Kidney capillary endothelial cell (primary cell): ENCODE data around the gene METTL27.
"Not testable (repeated sequence)": the region's sequence is repeated elsewhere in the genome, so short reads cannot be mapped to it uniquely, and the experiment has no call there.

ENCODE experiments used
- DNase-seq: peaks from one replicate; pipeline ENCODE4 v3.0.0-alpha.2; 2018; ENCODE audit warnings: low spot score

METTL27 gene

GRCh38 chr7:73838642-73839041 lies 3.7 kb downstream of the METTL27 start:
- no peak for DNase-seq

- DNase-seq: not testable (repeated sequence)
These were observed 5.1 kb downstream of the METTL27 start for GRCh38 chr7:73837167-73837566.

GRCh38 chr7:73834626-73835191 lies 7.6 kb downstream of the METTL27 start:
- DNase-seq: no peak

- DNase-seq: no peak
These were observed 8.9 kb downstream of the METTL27 start for GRCh38 chr7:73833251-73833919.

- DNase-seq: no peak
These were observed 9.5 kb downstream of the METTL27 start for GRCh38 chr7:73832806-73833205.

GRCh38 chr7:73831834-73832651 lies 10.3 kb downstream of the METTL27 start:
- DNase-seq: no peak

- no peak for DNase-seq
These were observed 10.8 kb downstream of the METTL27 start for GRCh38 chr7:73831584-73831833.

- no peak for DNase-seq
These were observed 11.4 kb downstream of the METTL27 start, which contains the start of gene CLDN4 for GRCh38 chr7:73830681-73831583. TSS of gene CLDN4 (plus strand) at chr7:73830996. CDS start at chr7:73831202, 206 bp downstream.

- no peak for DNase-seq
These were observed 12.2 kb downstream of the METTL27 start for GRCh38 chr7:73829921-73830680.

- DNase-seq: no peak
These were observed 12.8 kb downstream of the METTL27 start for GRCh38 chr7:73829505-73829904.

GRCh38 chr7:73828972-73829371 lies 13.3 kb downstream of the METTL27 start:
- no peak for DNase-seq

- peak; percentile 50 for DNase-seq
These were observed 14.1 kb downstream of the METTL27 start for GRCh38 chr7:73828107-73828803.

GRCh38 chr7:73827567-73828106 lies 14.7 kb downstream of the METTL27 start:
- DNase-seq: no peak

GRCh38 chr7:73824986-73825385 lies 17.3 kb downstream of the METTL27 start:
- DNase-seq: no peak

- DNase-seq: no peak
These were observed 18.3 kb downstream of the METTL27 start for GRCh38 chr7:73823873-73824592.

- no peak for DNase-seq
These were observed 19.1 kb downstream of the METTL27 start for GRCh38 chr7:73823257-73823656.

- peak; percentile 58 for DNase-seq
These were observed 19.8 kb downstream of the METTL27 start for GRCh38 chr7:73822319-73823173.

- not testable (repeated sequence) for DNase-seq
These were observed 20.6 kb downstream of the METTL27 start for GRCh38 chr7:73821597-73822285.
